T-helper 17 cell (primary cell): ENCODE results near the gene BCKDK. TPM values are rescaled to one million over a fixed set of nuclear protein-coding genes. Genes with fewer than 3 reads are reported as not detected.
"Not testable (repeated sequence)": the region's sequence is repeated elsewhere in the genome, so short reads cannot be mapped to it uniquely, and the experiment has no call there.

Source experiments
- ATAC-seq: fragments of 150-1000 bp; cut with Tn5 transposase; 2 replicates; pipeline ENCODE4 v1.10.0; 2021; ENCODE audit warnings: mild to moderate bottlenecking, moderate library complexity
- DNase-seq, 3 donors: peaks; one replicate each; pipeline versions ENCODE4 v3.0.0 to v3.0.0-alpha.2; 2020 to 2021
- H3K9me3 ChIP-seq: one replicate; pipeline ENCODE4 v1.7.0; 2013; ENCODE audit warnings: low read length, mild to moderate bottlenecking; ENCODE audit not compliant: control insufficient read depth, poor library complexity, severe bottlenecking
- H3K27ac Mint-ChIP-seq: one replicate; pipeline ENCODE4 v1.8.0; 2022; ENCODE audit warnings: mild to moderate bottlenecking, moderate library complexity, mixed read lengths
- H3K27me3 Mint-ChIP-seq: one replicate; pipeline ENCODE4 v1.8.0; 2022; ENCODE audit warnings: mixed read lengths
- H3K36me3 Mint-ChIP-seq: one replicate; pipeline ENCODE4 v1.8.0; 2022; ENCODE audit warnings: low read depth, mixed read lengths
- H3K4me1 Mint-ChIP-seq: one replicate; pipeline ENCODE4 v1.8.0; 2022; ENCODE audit warnings: mild to moderate bottlenecking, mixed read lengths
- H3K4me3 Mint-ChIP-seq: one replicate; pipeline ENCODE4 v1.8.0; 2022; ENCODE audit warnings: mild to moderate bottlenecking, moderate library complexity, mixed read lengths
- total RNA-seq, 4 donors: library from RNA in 2 of 4; stranded (reverse) in 2 of 4; gene quantifications; one replicate each; pipeline ENCODE4 v1.2.3 and lab custom pipeline; 2022 to 2026

The BCKDK gene
- total RNA-seq, 2 donors from 2014 or later = 8.5 to 9.9 TPM

- H3K9me3 ChIP-seq = no peaks in the 10 kb centered on the region
- H3K27ac Mint-ChIP-seq = no peak overlapping the region
- ATAC-seq = no peak
- no peak overlapping the region for H3K4me3 Mint-ChIP-seq
- H3K36me3 Mint-ChIP-seq = no peaks in the 10 kb centered on the region
- peaks cover 4% of the 10 kb centered on the region for H3K4me1 Mint-ChIP-seq
- no peak for DNase-seq
- H3K27me3 Mint-ChIP-seq = no peaks in the 10 kb centered on the region
Measured at GRCh38 chr16:31131416-31131815, 23.2 kb downstream of the BCKDK start.

DNA sequence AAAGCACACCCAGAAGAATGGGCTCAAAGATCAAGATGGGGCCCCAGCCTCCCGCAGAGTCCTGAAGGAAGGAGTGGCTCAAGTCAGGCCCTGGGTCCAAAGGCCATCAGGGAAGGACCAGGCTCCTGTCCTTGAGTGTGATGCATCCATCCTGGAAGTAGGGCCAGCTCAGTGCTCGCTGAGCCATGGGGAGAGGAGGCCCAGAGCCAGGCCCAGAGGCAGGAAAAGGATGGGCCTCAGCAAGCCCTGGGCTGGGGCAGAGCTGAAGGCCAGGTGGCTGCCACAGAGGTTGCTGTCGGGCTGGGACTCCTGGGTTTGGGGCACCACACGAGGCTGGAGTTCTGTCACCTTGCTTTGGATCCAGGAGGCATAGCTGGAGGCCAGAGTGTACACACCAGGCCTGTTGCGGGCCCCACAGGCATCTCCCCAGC lies 23.7 kb downstream of the BCKDK start:
- peak overlapping the region; percentile 77 for H3K27ac Mint-ChIP-seq
- no peaks in the 10 kb centered on the region for H3K9me3 ChIP-seq
- no peaks in the 10 kb centered on the region for H3K36me3 Mint-ChIP-seq
- H3K4me3 Mint-ChIP-seq = no peak overlapping the region
- DNase-seq = no peak
- H3K27me3 Mint-ChIP-seq = no peaks in the 10 kb centered on the region
- peaks cover 4% of the 10 kb centered on the region for H3K4me1 Mint-ChIP-seq
- no peak for ATAC-seq

- no peaks in the 10 kb centered on the region for H3K36me3 Mint-ChIP-seq
- peak overlapping the region; percentile 77 for H3K27ac Mint-ChIP-seq
- no peak for ATAC-seq
Measured at GRCh38 chr16:31132303-31132979, 24.3 kb downstream of the BCKDK start.

GRCh38 chr16:31133046-31133501 lies 24.9 kb downstream of the BCKDK start:
- no peaks in the 10 kb centered on the region for H3K9me3 ChIP-seq
- no peak for ATAC-seq
- no peaks in the 10 kb centered on the region for H3K27me3 Mint-ChIP-seq
- DNase-seq = no peak
- H3K27ac Mint-ChIP-seq = peak overlapping the region; percentile 77
- no peak overlapping the region for H3K4me3 Mint-ChIP-seq
- no peaks in the 10 kb centered on the region for H3K36me3 Mint-ChIP-seq
- peaks cover 4% of the 10 kb centered on the region for H3K4me1 Mint-ChIP-seq

More at GRCh38 chr16:31132303-31132979, 24.3 kb downstream of the BCKDK start:
- Mint-ChIP-seq H3K4me1 (peaks cover 4% of the 10 kb centered on the region), H3K27me3 (no peaks in the 10 kb centered on the region), H3K4me3 (no peak overlapping the region)
- no peaks in the 10 kb centered on the region for H3K9me3 ChIP-seq
- no peak for DNase-seq

- Mint-ChIP-seq H3K27ac (peak overlapping the region; percentile 77), H3K36me3 (no peaks in the 10 kb centered on the region), H3K4me3 (no peak overlapping the region), H3K27me3 (no peaks in the 10 kb centered on the region), H3K4me1 (peaks cover 4% of the 10 kb centered on the region)
- peak; percentile 24 for ATAC-seq
- no peaks in the 10 kb centered on the region for H3K9me3 ChIP-seq
- no peak for DNase-seq
Measured at GRCh38 chr16:31134091-31134571, 25.9 kb downstream of the BCKDK start.

DNA sequence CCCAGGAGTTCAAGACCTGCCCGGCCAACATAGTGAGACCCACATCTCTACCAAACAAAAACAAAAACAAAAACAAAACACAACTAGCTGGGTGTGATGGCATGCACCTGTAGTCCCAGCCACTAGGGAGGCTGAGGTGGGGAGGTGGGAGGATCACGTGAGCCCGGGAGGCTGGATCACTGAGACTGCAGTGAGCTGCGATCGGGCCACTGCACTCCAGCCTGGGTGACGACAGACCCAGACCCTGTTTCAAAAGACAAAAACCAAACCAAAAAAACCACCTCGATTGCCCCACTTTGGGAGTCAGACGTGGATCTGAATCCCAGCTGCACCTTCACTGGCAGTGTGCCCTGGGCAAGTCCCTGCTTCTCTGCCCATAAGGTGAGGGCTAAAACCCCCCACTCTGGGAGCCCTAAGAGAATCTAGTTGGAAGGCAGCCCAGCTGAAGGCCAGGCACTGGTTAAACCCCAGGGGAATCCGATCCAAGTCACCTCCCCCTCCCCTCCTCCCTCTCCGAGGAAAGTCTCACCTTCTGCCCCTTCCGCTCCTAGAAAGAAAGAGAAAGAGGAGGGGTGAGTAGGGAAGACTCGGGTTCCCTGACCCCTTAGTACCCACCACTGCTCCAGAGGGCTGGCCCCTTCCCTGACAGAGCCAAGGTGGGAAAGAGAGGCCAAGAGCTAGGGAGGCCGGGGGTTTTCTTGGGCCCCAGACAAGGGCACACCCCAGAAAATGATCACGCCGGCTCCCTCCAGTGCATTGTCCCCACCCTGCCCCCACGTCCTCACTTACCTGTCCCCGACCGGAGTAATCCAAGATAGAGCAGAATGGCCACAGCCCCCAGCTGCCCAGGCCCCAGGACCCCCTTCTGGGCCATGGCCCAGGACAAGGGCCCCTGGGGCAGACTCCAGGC lies 26.7 kb downstream of the BCKDK start:
- Mint-ChIP-seq H3K4me3 (no peak overlapping the region), H3K4me1 (peaks cover 4% of the 10 kb centered on the region), H3K27ac (no peak overlapping the region), H3K36me3 (no peaks in the 10 kb centered on the region), H3K27me3 (no peaks in the 10 kb centered on the region)
- DNase-seq = no peak
- no peaks in the 10 kb centered on the region for H3K9me3 ChIP-seq
- no peak for ATAC-seq

DNA sequence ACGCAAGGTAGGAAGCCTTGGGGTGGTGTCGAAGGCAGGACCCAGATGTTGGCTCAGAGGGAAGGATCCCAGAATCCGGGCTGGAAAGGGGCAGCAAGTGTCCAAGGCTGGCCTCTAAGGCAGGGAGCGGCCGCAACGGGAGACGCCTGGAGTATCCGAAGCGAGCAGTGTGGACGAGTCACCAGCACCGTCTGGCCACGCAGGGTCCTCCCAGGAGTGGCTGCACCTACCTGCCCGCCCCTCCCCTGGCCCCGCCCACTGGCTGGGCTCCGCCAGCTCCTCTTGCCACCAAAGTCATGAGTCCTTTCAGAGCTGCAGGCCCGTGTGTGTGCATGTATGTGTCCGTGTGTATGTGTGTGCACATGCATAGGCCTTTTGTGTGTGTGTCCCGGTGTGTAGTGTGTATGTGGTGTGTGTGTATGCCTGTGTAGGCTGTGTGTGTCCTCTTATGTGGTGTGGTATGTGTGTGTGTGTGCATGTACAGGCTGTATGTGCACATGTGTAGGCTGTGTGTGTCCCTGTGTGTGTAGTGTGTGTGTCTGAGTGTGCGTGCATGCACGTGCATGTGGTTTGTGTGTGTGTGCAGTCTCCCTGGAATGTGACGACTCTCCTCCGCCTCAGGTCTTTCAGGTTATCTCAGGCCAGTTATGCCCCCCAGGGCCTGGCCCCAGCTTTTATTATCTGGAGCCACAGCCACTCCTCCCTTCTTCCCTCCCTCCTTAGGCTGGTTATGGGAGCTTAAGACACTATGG lies 27.5 kb downstream of the BCKDK start, which contains the start of gene PRSS8:
TSS of gene PRSS8 (minus strand) at position 193 of the 752 bp plus-strand sequence. CDS start 229 bp downstream, outside the sequence.
- Mint-ChIP-seq H3K27me3 (no peaks in the 10 kb centered on the region), H3K4me3 (no peak within 1 kb of the TSS), H3K27ac (peak within 1 kb of the TSS; percentile 37), H3K36me3 (no peaks in the 10 kb centered on the region), H3K4me1 (peaks cover 4% of the 10 kb centered on the region)
- ATAC-seq = no peak
- no peak for DNase-seq
- H3K9me3 ChIP-seq = no peaks in the 10 kb centered on the region

DNA sequence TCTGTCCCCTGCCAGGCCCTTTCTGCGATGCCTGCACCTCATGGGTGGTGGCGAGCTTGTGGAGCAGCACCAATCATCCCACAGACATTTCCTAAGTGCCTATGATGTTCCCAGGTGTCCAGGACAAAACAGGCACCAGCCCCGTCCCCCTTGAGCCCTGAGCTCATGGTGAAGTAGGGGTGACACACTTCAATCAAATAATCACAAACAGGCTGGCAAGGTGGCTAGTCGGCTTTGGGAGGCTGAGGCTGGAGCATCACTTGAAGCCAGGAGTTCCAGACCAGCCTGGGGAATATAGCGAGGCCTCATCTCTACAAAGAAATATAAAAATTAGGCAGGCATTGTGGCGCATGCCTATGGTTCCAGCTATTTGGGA lies 28.1 kb downstream of the BCKDK start:
- Mint-ChIP-seq H3K27ac (peak overlapping the region; percentile 37), H3K4me3 (no peak overlapping the region), H3K27me3 (no peaks in the 10 kb centered on the region), H3K36me3 (no peaks in the 10 kb centered on the region), H3K4me1 (peaks cover 4% of the 10 kb centered on the region)
- H3K9me3 ChIP-seq = no peaks in the 10 kb centered on the region
- no peak for DNase-seq
- no peak for ATAC-seq

DNA sequence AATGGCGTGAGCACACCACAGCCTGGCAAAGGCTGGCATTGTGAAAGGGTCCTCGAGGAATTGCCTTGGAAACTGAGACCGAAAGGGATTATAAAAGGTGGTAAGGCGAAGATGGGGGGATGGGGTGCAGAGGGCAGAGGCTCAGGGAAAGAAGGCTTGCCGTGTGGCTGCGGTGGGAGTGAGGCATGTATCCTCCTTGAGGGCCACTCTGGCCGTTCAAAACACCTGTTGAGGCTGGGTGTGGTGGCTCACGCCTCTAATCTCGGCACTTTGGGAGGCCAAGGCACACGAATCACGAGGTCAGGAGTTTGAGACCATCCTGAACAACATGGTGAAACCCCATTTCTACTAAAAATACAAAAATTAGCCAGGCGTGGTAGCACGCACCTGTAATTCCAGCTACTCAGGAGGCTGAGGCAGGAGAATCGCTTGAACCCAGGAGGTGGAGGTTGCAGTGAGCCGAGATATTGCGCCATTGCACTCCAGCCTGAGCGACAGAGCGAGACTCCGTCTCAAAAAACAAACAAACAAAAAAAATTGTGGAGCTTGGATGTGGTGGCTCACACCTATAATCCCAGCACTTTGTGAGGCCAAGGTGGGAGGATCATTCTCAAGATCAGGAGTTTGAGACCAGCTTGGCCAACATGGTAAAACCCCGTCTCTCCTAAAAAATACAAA lies 28.8 kb downstream of the BCKDK start:
- ATAC-seq, H3K4me1 Mint-ChIP-seq, H3K36me3 Mint-ChIP-seq, H3K27me3 Mint-ChIP-seq, H3K4me3 Mint-ChIP-seq, H3K27ac Mint-ChIP-seq, H3K9me3 ChIP-seq, DNase-seq: not testable (repeated sequence)

DNA sequence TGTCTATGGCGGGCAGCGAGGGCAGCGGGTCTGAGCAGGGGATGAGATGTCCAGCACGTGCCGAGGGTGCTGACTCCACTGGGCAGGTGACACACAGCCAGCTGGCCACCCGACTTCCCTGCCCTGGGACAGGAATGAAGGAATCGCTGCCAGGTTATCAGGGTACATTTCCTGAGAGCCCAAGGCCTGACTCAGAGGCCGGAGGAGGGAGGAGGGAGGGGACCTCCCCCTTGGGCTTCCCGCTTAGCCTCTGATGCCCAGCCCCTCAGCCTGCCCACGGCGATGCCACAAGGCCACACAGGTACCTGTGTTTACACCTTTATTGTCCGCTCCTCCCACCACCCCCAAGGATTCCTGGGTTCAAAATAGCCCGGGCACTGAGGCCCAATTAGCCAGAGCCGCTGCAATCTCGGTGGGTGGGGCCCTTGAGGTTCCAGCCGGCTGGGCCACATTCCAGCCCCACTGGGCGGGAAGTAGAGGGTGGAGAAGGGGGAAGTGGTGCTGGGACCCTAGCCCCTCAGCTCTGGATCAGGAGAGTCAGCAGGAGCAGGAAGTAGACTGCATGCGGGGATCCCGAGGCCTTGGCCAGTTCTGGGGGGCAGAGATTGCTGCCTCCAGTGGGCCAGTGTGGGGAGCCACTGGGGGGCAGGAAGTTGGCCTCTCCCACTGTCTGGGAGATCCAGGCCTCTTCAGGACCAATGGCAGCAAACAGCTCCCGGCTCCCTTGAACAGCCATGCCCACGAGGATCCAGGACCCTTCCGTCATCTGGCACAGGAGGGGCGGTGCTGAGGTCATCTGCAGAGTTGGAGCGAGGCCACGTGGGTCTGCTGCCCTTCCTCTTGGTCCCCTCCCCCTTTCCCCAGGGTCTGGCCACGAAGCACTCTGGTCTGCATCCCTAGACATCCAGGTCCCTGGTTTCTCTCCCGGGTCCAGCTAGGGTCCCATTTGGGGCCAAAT lies 30.7 kb downstream of the BCKDK start:
- ATAC-seq (no peak), DNase-seq (no peak)
- Mint-ChIP-seq H3K27ac (no peak overlapping the region), H3K4me1 (peaks cover 7% of the 10 kb centered on the region), H3K36me3 (no peaks in the 10 kb centered on the region), H3K4me3 (no peak overlapping the region), H3K27me3 (no peaks in the 10 kb centered on the region)
- H3K9me3 ChIP-seq = no peaks in the 10 kb centered on the region

DNA sequence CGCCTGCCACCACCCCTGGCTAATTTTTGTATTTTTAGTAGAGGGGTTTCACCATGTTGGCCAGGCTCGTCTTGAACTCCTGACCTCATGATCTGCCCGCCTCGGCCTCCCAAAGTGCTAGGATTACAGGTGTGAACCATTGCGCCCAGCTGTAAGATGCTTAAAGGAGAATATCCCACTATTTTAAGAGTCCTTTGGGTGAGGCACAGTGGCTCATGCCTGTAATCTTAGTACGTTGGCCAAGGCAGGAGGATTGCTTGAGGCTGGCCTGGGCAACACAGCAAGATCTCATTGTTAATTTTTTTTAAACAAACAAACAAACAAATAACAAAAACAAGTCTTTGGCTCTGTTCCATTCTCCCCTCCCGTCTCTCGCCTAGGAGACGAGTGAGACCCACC lies 32.9 kb downstream of the BCKDK start:
- H3K27me3 Mint-ChIP-seq, ATAC-seq, H3K36me3 Mint-ChIP-seq, H3K9me3 ChIP-seq, H3K4me1 Mint-ChIP-seq, DNase-seq: not testable (repeated sequence)
- Mint-ChIP-seq H3K4me3 (peak overlapping the region; percentile 5), H3K27ac (peak overlapping the region; percentile 6)
